ENCODE data around the gene CAMTA1.

CAMTA1 gene

DNA sequence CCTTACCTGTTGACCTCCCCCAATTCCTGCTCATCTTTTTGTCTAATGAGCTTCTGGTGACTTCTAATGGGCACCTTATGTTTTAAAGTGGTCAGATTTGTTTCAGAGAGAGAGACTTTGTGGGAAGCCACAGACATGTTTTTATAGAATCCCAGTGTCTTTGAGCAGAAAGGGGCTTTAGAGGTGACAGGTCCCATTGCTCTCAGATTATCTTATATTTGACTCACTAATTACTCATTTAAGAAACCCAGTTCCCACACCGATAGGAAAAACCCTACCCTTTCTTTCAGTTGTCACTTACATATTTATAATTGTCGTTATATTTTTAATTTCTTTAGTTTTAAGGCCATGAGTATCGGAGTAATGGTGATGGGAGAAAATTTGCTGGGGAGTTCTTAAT, 215.5 kb downstream of the CAMTA1 start:
- DNase-seq (ENCODE audit: low read depth in 2 of 3, low spot score in 2 of 3), result no peak

DNA sequence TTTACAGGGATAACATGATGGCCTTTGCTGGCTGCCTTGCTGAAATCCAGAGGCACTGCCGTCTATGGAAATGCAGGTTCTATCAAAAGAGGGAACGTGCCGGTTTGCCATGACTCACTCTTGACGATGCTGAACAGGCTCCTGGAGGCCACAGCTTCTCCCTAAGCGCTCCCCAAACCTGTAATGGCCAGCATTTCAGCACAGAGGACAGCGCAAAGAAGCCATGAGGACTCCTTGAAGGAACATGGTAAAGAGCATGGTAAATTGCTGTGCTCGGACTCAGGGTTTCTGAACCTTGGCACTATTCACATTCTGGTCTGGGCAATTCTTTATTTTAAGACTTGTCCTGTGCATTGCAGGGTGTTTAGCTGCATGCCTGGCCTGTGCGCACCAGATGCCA, 217.5 kb downstream of the CAMTA1 start:
- DNase-seq (ENCODE audit: low read depth in 2 of 3, low spot score in 2 of 3), result no peak

DNA sequence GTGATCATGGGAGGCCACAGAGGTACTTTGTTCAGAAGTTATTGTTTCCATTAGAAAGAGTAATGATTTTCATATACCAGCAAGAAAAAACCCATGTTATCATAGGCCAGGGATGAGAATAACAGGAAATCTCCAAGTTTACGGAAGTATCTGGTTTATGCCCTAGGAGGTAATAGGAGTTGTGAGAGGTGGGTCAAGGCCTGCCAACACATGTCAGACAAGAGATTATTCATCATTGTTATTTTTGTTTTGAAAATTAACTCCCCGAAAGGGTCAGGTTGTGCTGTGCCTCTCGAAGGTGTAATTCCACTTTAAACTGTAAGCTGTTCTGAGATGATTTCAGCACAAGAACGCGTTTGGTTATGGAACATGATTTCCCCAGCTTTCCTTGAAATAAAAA, 218.4 kb downstream of the CAMTA1 start:
- no peak for DNase-seq (ENCODE audit: low read depth in 2 of 3, low spot score in 2 of 3)

DNA sequence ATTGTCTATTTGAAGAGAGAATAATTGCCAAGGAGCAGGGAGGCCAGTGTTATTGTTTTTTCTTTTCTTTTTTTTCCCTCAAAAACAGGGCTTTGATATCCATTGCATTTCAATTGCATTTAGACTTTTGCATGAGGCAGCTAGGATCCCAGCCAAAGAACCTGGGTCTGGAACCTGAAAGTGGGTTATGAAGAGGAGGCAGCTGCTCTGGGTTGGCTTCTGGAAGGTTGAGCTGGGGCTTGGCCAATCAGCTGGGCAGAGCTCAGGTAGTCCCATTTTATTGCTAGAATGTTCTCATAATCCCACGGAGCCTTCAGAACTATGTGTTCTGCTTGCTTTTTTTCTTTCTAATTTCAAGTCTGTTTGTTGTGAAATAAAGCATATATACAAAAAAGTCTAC, 218.9 kb downstream of the CAMTA1 start:
- no peak for DNase-seq (ENCODE audit: low read depth in 2 of 3, low spot score in 2 of 3)

DNA sequence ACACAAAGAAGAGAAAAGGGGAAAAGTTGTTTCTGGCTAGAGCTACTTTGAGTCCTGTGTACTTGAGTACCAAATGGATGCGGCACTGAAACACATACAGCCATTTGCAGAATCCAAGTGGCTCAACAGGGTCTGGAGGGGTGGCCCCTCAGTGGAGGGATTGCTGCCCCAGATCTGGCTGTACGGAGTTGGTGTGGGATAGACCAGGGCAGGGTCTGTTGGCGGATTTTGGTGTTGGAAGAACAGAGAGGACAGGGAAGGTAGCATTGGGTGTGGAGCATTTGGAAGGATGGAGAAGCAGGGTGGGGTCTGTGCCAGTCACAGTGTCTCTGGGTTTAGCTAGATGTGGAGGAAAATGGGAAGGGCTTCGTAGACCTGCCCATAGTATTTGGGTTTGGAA, 220.5 kb downstream of the CAMTA1 start:
- DNase-seq (ENCODE audit: low read depth in 2 of 3, low spot score in 2 of 3), result no peak

DNA sequence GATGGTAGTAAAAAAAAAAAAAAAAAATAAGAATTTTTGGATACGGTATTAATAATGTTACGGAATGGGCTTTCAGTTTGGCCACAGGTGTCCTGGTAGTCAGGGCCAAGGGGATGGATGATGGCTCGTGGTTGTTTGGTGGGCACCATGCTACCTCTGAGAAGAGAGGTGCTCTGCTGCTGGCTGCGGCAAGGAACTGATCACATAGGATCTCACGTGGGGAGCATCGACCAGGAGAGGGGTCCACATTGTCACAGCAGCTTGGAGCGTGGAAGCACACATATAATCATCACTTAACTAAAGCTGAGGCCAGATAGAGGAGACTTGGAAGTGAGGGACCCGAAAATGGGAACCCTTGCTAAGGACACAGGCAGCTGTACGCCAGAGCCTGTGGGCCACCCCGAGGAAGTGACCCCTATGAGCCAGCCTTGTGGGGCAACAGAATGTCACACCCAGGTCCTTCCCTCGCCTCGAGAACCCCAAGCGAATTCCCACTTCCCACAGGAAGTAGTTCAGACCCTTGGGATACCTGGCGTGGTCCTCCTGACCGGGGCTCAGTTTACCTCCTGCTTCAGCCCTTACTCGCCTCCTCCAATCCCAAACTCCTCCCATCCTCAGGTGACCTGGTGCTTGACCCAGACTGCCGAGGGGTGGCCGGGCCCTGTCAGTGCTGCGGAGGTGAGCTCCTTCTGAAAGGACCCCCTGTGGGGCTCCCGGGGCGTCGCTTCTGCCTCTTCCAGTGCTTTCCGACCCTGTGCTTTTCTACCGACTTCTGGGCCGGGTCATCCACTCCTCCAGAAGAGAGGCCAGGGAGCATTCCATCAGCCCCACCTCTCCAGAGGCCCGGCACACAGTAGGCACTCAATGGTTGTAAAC, 222.0 kb downstream of the CAMTA1 start:
- no peak for DNase-seq (ENCODE audit: low read depth in 2 of 3, low spot score in 2 of 3)

DNA sequence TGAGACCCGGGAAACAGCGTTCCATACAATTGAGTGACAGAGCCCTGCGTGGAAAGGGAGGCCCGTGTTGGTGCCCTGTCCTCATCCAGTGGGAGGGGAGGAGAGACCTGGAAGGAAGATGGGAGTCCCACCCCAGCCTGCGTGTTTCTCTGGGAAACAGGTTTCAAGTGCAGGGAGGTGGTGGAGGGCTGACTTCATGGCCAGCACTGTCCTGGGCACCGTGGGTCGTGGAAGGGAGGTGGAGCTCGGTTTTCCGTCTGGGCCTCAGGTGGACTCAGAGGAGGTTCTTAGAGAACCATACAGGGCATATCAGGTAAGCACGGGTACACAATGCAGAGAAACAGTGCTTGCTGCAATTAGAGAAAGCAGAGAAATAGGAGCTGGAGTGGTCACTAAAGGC, 222.6 kb downstream of the CAMTA1 start:
- no peak for DNase-seq (ENCODE audit: low read depth in 2 of 3, low spot score in 2 of 3)

DNA sequence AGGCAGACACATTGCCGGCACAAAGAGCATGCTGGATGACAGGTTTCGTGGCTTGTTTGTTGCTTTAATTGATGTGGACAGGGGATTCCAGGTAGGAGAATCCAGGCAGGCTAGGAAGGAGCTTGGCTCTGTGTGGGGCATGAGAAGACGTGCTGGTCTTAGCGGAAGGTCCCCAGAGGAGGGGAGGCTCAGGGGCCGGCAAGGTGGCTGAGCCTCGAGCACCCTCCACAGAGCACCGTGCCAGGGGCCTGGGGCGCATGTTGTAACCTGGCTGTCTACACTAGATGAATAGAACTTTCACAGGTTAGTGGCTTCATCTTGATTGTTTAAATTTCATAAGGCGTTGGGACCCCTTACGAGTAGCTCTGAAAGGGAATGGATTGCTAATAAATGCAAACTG, 223.1 kb downstream of the CAMTA1 start:
- DNase-seq (ENCODE audit: low read depth in 2 of 3, low spot score in 2 of 3), result no peak

DNA sequence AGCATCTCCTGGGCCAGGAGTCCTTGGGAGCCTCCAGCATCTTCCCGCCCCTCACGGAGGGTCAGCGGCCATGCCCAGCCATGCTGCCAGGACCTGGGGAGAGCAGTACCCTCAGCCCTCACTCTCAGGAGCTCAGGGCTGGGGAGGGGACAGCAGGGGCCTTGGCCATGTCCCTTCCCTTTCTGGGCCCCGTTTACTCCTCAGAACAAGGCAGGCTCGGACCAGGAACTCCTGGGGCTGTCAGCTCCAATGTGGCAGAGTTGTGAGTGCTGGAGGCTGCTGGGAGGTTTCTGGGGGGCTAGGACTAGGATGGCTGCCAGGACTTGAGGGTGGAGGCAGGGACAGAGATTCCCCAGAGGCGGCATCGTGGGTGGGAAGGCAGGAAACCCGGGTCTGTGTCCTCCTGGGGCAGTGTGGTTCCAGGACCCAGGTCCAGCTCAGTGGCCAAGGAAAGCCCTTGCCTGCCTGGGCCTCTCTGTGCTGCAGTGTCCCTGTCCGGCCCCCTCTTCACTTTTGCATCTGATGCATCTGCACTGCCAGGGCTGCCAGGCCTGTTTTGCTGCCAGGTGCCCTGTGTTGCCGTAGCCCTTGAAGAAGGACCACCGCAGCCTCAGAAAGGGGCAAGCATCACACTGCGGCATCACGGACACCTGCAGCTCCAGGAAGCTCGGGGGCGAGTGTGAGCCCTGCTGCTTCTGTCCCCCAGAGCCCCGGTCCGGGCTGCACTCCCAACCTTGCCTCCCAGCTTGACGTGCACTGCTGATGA, 223.9 kb downstream of the CAMTA1 start:
- DNase-seq (ENCODE audit: low read depth in 2 of 3, low spot score in 2 of 3), result no peak

DNA sequence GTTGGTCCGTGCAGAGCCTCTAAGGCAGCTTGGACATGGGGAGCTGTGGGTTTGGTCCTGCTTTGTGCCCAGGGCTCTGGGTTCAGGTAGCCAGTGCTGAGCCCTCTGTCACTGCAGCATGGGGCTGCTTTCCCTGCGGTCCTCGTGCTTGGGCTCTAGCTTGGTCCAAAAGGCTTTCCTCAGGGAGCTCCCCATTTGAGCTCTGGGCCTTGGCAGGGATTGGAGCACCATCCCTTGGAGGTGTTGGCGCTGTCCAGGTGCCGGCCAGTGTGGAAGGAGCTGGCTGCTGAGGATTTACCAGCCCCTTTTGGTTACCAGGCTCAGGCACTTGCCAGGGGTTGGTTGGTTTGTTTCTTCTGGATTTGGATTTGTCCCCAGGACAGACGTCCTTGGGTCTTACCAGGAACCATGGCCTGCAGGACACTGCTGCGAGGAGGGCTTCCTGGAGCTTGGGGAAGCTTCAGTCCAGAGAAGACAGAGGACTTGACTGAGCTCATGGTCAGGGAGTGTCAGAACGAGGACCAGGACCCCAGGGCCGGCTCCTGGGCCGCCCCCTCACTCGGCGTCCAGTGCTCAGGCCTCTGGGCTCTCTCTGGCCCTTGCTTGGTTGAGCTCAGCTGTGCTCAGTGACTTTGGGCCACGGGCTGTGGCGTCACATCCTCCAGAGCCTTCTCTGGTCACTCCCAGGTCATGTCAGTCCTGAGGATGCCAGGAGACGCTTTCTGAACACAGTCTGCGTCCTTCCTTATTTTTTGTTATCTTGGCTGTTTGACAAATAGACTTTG, 224.7 kb downstream of the CAMTA1 start:
- no peak for DNase-seq (ENCODE audit: low read depth in 2 of 3, low spot score in 2 of 3)

DNA sequence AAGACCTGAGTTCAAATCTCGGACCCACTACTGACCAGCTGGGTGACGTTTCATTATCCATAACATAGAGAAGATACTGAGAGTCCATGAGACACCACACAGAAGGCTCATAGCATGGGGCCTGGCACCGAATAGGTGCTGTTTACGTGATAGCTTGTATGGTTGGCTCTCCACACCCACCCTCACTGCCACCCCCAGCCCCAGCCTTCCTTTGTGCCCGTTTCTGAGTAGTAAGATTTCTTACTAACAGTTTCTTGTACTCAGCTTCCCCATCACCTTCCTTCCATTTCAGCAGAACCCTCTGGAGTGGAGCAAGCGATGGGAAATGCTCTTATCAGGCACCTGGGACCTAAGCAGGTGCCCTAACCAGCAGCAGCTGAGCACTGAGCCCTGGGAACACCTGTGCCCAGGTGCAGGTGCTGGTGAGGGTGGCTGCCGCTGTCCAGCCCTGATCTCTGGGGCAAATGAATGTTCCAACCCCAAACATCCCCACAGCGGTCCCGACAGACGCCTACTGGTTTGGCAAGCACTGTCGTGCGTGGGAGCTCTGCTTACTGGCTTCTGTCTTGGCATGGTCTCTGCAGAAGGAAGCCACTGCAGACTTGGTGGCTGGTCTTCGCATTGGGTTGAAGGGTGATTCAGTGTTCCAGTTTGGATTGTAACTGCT, 225.4 kb downstream of the CAMTA1 start:
- DNase-seq (ENCODE audit: low read depth in 2 of 3, low spot score in 2 of 3), result no peak

DNA sequence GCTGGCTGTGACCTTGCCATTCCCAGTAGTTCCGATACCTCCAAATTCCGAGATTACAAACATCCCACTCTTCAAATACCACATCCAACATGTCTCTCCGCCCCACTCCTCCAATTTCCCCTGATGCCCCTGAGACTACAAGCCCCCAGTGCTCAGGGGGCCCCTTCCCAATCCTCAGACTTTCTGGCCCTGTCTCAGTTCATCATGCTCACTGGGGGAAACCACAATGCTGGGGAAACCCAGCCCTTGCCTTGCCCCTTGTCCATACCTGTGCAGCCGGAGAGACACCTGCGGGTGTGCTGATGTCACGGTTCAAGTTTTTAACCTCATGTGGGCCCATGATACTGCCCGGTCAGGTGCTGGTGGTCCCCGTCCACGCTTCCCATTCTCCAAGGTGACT, 226.6 kb downstream of the CAMTA1 start:
- DNase-seq (ENCODE audit: low read depth in 2 of 3, low spot score in 2 of 3), result no peak

DNA sequence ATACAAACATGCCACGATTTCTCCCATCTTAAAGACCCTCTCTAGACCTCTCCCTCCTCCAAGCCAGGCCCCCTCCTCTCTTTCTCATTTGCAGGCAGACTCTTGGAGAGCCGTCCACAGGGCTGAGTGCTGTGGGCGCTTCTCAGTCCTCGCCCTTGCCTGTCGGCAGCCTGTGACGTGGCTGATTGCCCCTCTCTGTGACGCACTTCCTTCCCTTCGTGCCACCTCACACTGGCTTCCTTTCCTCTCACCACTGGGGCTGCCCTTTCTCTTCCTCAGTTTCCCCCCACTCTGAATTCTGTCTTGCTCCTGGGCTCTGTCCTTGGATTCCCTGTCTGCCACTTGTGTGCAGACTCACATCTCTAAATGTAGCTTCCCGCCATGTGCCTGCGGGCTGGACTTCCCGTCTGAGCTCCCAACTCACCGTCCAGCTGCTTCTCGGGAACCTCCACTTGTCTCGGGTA, 227.2 kb downstream of the CAMTA1 start:
- DNase-seq (ENCODE audit: low read depth in 2 of 3, low spot score in 2 of 3), result no peak

DNA sequence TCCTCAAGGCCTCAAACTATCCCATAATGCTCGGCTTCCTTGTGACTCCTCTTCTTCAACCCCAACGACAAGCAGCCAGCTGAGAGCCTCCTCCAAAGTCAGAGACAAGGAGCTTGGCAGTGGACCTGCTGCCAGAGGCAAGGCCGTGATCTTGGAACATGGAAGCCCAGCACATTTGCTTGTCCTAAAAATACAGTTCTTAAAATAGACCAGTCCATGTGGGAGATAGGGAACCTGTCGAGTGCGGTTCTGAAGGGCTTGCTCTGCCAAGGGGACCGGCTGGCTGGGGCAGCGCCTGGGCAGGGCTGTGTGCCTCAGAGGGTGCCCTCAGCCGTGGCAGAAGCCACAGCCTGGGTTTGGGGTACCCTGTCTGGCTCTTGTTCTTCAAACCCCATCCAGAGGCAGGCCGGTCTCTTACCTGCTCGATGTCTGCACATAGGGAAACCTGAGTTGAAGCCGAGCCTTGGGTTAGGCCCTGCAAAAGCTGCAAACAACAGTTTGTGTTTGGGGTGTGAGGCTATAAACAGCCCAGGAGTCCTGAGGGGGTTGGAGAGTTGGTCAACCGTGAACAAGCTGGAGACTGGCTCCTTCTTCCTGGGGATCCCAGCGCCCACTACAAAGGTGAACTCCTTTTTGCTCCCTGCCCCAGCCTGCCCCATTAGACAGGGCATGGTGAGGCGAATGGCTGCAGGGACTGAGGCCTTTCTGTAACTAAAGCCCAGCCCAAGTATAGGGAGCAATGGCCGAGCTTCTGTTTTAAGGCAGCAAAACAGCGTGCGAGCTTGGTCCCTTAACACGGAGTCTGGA, 228.8 kb downstream of the CAMTA1 start:
- no peak for DNase-seq (ENCODE audit: low read depth in 2 of 3, low spot score in 2 of 3)

DNA sequence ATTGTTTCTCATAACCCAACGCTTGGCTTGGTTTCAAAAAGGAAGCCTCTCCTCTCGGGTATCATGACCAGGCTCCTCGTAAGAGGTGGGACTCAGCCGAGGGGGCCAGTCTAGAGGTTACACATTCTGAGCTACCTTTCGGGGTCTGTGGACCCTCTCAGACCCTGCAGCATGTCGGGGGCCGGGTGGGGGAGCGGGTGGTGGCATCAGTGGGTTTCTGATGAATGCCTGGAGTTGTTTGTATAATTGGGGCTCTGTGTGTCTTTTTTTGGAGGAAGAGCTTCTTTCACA, 229.3 kb downstream of the CAMTA1 start:
- DNase-seq (ENCODE audit: low read depth in 2 of 3, low spot score in 2 of 3), result no peak

DNA sequence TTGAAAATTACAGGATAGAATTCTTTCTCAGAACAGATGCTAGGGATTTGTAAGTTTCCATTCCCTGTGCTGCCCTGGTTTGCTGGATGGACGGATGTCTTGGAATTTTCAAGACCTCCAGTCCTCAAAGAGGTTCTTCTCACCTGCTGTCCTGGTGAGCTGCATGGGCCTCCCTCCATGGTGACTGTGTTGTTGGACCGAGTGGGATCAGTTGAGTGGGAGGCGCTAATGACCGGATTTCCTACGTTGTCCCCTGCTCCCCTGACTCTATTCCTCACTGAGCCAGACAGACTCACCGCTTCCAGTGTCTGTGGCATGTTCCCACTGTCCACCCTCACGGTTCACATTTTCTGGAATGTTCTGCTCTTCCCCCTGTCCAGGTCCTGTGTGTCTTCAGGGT, 229.8 kb downstream of the CAMTA1 start:
- DNase-seq (ENCODE audit: low read depth in 2 of 3, low spot score in 2 of 3), result no peak

DNA sequence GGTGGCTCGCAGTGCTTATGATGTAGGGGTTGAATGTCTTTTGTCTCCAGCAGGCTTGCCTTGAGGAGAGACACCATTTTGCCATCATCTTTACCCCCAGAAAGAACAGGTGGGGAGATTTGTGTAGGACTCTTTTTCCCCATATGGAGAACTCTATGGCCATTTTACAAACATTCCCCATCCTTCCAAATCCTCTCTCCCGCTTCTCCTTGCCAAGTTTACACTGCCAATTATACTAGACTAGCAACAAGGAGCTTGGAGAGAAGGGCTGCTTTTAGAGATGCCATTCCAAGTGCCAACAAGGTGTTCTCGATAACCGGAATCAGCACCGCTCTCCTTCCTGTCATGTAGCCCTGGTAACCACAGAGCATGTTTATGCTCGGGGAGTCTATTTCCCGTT, 233.1 kb downstream of the CAMTA1 start:
- DNase-seq (ENCODE audit: low read depth in 2 of 3, low spot score in 2 of 3), result no peak

DNA sequence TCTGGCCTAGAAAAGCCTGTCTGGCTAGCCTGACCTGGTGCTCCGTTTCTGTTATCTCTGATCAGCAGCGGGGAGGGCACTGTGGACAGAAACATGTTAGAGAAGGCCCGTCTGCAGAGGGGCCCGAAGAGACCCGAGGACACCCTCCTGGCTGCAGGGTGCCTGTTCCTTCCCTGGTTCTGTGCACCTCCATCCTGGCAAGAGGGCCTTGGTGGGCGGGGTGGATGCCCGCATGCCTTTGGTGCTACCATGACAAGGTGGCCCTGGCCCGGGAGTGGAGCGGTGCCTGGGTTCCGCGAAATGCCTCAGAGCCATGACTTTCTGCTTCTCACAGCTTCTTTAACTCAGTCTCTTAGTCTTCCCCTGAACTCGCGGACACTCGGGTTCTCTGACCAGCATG, 233.6 kb downstream of the CAMTA1 start:
- no peak for DNase-seq (ENCODE audit: low read depth in 2 of 3, low spot score in 2 of 3)

DNA sequence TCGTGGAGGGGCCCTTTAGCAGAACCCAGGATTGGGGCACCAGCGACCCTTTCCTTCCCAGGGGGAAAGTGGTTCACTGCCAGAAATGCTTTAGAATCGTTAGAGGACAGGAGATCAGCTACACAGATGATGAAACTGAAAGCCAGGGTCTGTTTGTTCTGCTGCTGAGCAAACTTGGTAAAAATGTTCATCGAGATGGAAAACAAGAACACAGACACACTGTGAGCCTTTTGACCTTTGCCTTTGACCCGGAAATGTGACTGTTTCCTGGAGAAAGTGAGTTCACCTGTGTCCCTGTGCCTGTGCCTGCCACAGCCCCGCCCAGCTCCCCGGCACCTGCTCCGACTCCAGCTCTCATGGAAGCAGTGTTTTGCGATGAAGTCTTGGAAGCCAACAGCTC, 234.3 kb downstream of the CAMTA1 start:
- no peak for DNase-seq (ENCODE audit: low read depth in 2 of 3, low spot score in 2 of 3)

DNA sequence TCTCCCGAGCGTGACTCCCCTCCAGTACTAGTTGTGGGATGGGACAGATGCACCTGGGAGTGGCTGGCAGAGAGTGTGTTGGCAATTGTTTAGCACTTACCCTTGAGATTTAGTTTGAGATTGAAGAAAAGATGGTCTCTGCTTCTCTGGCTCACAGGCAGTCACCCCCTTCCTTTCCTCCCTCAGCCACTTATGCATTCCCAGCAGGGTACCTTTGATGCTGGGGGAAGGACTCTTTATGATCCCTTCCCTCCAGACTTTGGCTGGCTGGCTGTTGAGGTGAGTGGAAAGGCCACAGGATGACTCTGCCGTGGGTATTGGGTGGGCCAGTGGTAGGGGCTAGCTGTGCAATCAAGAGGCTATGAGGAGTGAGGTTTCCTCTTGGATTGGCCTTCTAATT, 236.8 kb downstream of the CAMTA1 start:
- DNase-seq (ENCODE audit: low read depth in 2 of 3, low spot score in 2 of 3), result no peak

DNA sequence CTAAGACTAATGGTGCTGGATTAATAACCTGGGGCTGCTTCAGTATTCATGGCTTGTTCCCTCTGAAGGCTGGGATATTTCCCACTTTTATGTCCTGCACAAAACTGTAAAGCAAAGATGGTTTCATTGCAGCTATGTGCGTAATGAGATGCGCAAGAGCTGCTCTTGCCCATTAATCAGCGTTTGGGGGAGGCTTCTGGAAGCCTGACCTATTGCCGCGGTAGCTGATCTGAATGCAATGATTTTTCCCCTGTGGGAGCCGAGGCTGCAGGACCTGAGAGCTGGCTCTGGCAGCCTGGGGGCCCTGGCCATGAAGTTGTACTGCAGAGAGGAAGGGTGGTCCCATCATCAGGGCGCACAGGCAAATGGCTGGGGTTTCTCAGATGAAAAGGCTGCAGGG, 239.8 kb downstream of the CAMTA1 start:
- DNase-seq (ENCODE audit: low read depth in 2 of 3, low spot score in 2 of 3), result no peak
